ENCODE data around the gene STIP1. TPM values are rescaled to one million over a fixed set of nuclear protein-coding genes. Genes with fewer than 3 reads are reported as not detected.

The STIP1 gene
- total RNA-seq, 4 donors from 2014 or later = 81.6 to 116 (median 104) TPM

- no peak for DNase-seq
- TF ChIP-seq CTCF (IDR thresholded peaks at IDR 0.05) (peak; percentile 85 to 96 (median 94)), POLR2A (IDR thresholded peaks at IDR 0.05) (no peak)
- H3K4me1 ChIP-seq = peaks cover 3 to 35% (median 13%) of the 10 kb centered on the region in 3 donors
- H3K36me3 ChIP-seq = peaks cover 0 to 22% (median 0%) of the 10 kb centered on the region in 3 donors
- 9 to 12% methylated on average over 9 to 11 of the region's 19 CpGs for WGBS, 2 donors
- no peaks in the 10 kb centered on the region for H3K27me3 ChIP-seq
- intact Hi-C loops (cut with DNase I) = loop anchor here (10.0 kb wide), 1 partner anchor 314 kb away; the partner anchor contains the start of gene MARK2
- peak overlapping the region in 3 of 4 donors; percentile 19 to 53 (median 24) for H3K4me3 ChIP-seq
- no peaks in the 10 kb centered on the region for H3K9me3 ChIP-seq
- peak overlapping the region in 2 of 4 donors; percentile 48 to 50 for H3K27ac ChIP-seq
Observed at GRCh38 chr11:64148226-64148916, 37.6 kb upstream of the STIP1 start.

GRCh38 chr11:64148917-64149617 lies 36.9 kb upstream of the STIP1 start:
- peaks cover 3 to 35% (median 13%) of the 10 kb centered on the region in 3 donors for H3K4me1 ChIP-seq
- intact Hi-C loops (cut with DNase I) = loop anchor here (10.0 kb wide), 1 partner anchor 314 kb away; the partner anchor contains the start of gene MARK2
- whole genome bisulfite sequencing, 2 donors = 66 to 80% methylated on average over 15 to 22 of the region's 25 CpGs
- peaks cover 0 to 22% (median 0%) of the 10 kb centered on the region in 3 donors for H3K36me3 ChIP-seq
- H3K4me3 ChIP-seq = no peak overlapping the region
- H3K27ac ChIP-seq = no peak overlapping the region
- DNase-seq = no peak
- H3K9me3 ChIP-seq = no peaks in the 10 kb centered on the region
- H3K27me3 ChIP-seq = no peaks in the 10 kb centered on the region
- TF ChIP-seq POLR2A (IDR thresholded peaks at IDR 0.05) (no peak), CTCF (IDR thresholded peaks at IDR 0.05) (no peak)

GRCh38 chr11:64150051-64150450 lies 35.9 kb upstream of the STIP1 start:
- Histone ChIP-seq H3K27me3 (no peaks in the 10 kb centered on the region), H3K4me1 (peaks cover 3 to 35% (median 13%) of the 10 kb centered on the region in 3 donors), H3K9me3 (no peaks in the 10 kb centered on the region), H3K27ac (no peak overlapping the region), H3K4me3 (no peak overlapping the region), H3K36me3 (peaks cover 0 to 22% (median 0%) of the 10 kb centered on the region in 3 donors)
- 90 to 93% methylated on average over 3 to 13 of the region's 15 CpGs for WGBS, 2 donors
- intact Hi-C loops (cut with DNase I) = no loop called here
- no peak for DNase-seq
- TF ChIP-seq CTCF (IDR thresholded peaks at IDR 0.05) = no peak
- no peak for TF ChIP-seq POLR2A (IDR thresholded peaks at IDR 0.05)

- no peak for DNase-seq
- 75 to 80% methylated on average over 2 to 8 of the region's 24 CpGs for WGBS, 2 donors
- no peaks in the 10 kb centered on the region for H3K27me3 ChIP-seq
- peaks cover 0 to 22% (median 0%) of the 10 kb centered on the region in 3 donors for H3K36me3 ChIP-seq
- no peak overlapping the region for H3K27ac ChIP-seq
- H3K9me3 ChIP-seq = no peaks in the 10 kb centered on the region
- peaks cover 3 to 35% (median 13%) of the 10 kb centered on the region in 3 donors for H3K4me1 ChIP-seq
- TF ChIP-seq POLR2A (IDR thresholded peaks at IDR 0.05) (no peak), CTCF (IDR thresholded peaks at IDR 0.05) (no peak)
- intact Hi-C loops (cut with DNase I) = no loop called here
- H3K4me3 ChIP-seq = no peak overlapping the region
Observed at GRCh38 chr11:64150481-64151239, 35.3 kb upstream of the STIP1 start.
